ENCODE measurements around the gene PIK3R5.

DNA sequence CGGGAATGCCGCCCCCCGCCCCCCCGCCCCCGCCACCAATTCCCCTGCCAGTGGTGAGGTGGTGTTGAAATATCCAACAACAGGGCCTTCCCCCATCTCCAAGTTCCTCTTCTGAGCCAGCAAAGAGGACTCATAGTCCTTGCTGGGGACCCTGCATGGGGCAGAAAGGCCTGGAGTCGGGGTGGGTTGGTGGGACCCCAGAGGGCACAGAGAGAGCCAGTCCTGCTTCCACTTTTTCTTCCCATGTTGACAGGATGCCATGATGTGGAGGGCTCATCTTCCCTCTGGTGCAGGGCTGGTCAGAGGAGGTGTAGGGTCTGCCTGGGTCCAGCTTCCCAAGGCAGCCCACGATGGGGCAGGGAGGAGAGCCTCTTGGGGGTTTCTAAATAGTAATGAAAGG lies 49.0 kb downstream of the PIK3R5 start:
- TF ChIP-seq, protein P1, sequence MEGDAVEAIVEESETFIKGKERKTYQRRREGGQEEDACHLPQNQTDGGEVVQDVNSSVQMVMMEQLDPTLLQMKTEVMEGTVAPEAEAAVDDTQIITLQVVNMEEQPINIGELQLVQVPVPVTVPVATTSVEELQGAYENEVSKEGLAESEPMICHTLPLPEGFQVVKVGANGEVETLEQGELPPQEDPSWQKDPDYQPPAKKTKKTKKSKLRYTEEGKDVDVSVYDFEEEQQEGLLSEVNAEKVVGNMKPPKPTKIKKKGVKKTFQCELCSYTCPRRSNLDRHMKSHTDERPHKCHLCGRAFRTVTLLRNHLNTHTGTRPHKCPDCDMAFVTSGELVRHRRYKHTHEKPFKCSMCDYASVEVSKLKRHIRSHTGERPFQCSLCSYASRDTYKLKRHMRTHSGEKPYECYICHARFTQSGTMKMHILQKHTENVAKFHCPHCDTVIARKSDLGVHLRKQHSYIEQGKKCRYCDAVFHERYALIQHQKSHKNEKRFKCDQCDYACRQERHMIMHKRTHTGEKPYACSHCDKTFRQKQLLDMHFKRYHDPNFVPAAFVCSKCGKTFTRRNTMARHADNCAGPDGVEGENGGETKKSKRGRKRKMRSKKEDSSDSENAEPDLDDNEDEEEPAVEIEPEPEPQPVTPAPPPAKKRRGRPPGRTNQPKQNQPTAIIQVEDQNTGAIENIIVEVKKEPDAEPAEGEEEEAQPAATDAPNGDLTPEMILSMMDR (IDR thresholded peaks at IDR 0.05) = no peak
- no peak for TF ChIP-seq POLR2A (IDR thresholded peaks at IDR 0.05)
